Measurements from ENCODE around the gene PTPN2. TPM values are rescaled to one million over a fixed set of nuclear protein-coding genes. Genes with fewer than 3 reads are reported as not detected.

PTPN2 gene
- total and polyA plus RNA-seq, 12 donors, result 13.1 to 60.4 (median 31.2) TPM

- 41 to 52% (median 49%) methylated on average over 2 of the region's 2 CpGs for WGBS, 4 donors
- no peak for TF ChIP-seq POLR2A (IDR thresholded peaks at IDR 0.05)
- no peak for TF ChIP-seq CTCF (IDR thresholded peaks at IDR 0.05)
- H3K4me1 ChIP-seq (replicated peaks in 1 of 2), result peaks cover 13 to 31% of the 10 kb centered on the region in 2 donors
- H3K36me3 ChIP-seq (replicated peaks in 1 of 2), result no peaks in the 10 kb centered on the region
- peak overlapping the region in 4 of 5 donors; percentile 10 to 81 (median 30) for H3K27ac ChIP-seq
- no peaks in the 10 kb centered on the region for H3K9me3 ChIP-seq (replicated peaks in 1 of 3)
- H3K4me3 ChIP-seq, result no peak overlapping the region
- no peak for DNase-seq
- intact Hi-C loops (cut with DNase I), result no loop called here
- no peaks in the 10 kb centered on the region for H3K27me3 ChIP-seq
Measured at GRCh38 chr18:12839057-12839525, 44.9 kb downstream of the PTPN2 start.

GRCh38 chr18:12838178-12838634, 45.8 kb downstream of the PTPN2 start:
- H3K4me3 ChIP-seq, result peak overlapping the region in 1 of 4 donors; percentile 18
- no peaks in the 10 kb centered on the region for H3K36me3 ChIP-seq (replicated peaks in 1 of 2)
- peak overlapping the region in 4 of 5 donors; percentile 30 to 83 (median 56) for H3K27ac ChIP-seq
- intact Hi-C loops (cut with DNase I), result no loop called here
- no peaks in the 10 kb centered on the region for H3K9me3 ChIP-seq (replicated peaks in 1 of 3)
- H3K4me1 ChIP-seq (replicated peaks in 1 of 2), result peaks cover 13 to 31% of the 10 kb centered on the region in 2 donors
- TF ChIP-seq POLR2A (IDR thresholded peaks at IDR 0.05) (no peak), CTCF (IDR thresholded peaks at IDR 0.05) (no peak)
- DNase-seq, result peak in 5 of 7 donors; percentile 28 to 61 (median 44)
- no peaks in the 10 kb centered on the region for H3K27me3 ChIP-seq
- WGBS, 4 donors, result 28 to 46% (median 37%) methylated on average over 4 of the region's 4 CpGs

- Histone ChIP-seq H3K27me3 (no peaks in the 10 kb centered on the region), H3K9me3 (replicated peaks in 1 of 3) (no peaks in the 10 kb centered on the region), H3K27ac (peak overlapping the region in 3 of 5 donors; percentile 30 to 66 (median 46)), H3K4me3 (no peak overlapping the region), H3K36me3 (replicated peaks in 1 of 2) (no peaks in the 10 kb centered on the region), H3K4me1 (replicated peaks in 1 of 2) (peaks cover 13 to 31% of the 10 kb centered on the region in 2 donors)
- TF ChIP-seq POLR2A (IDR thresholded peaks at IDR 0.05) (no peak), CTCF (IDR thresholded peaks at IDR 0.05) (no peak)
- DNase-seq, result no peak
- intact Hi-C loops (cut with DNase I), result no loop called here
Measured at GRCh38 chr18:12837747-12838146, 46.3 kb downstream of the PTPN2 start.

GRCh38 chr18:12836551-12836950, 47.5 kb downstream of the PTPN2 start:
- H3K4me3 ChIP-seq, result no peak overlapping the region
- DNase-seq, result no peak
- no peaks in the 10 kb centered on the region for H3K36me3 ChIP-seq (replicated peaks in 1 of 2)
- 86 to 91% (median 90%) methylated on average over 5 of the region's 5 CpGs for WGBS, 4 donors
- no peak overlapping the region for H3K27ac ChIP-seq
- TF ChIP-seq POLR2A (IDR thresholded peaks at IDR 0.05) (no peak), CTCF (IDR thresholded peaks at IDR 0.05) (no peak)
- intact Hi-C loops (cut with DNase I), result no loop called here
- peaks cover 13 to 31% of the 10 kb centered on the region in 2 donors for H3K4me1 ChIP-seq (replicated peaks in 1 of 2)
- H3K9me3 ChIP-seq (replicated peaks in 1 of 3), result no peaks in the 10 kb centered on the region
- H3K27me3 ChIP-seq, result no peaks in the 10 kb centered on the region
